GM21723 (cell line): ENCODE data around the gene GLIS1.

Experiments
- ATAC-seq: cut with Tn5 transposase; IDR thresholded peaks from one replicate; pipeline ENCODE4 v1.9.1; 2021; ENCODE audit warnings: mild to moderate bottlenecking, moderate library complexity; ENCODE audit not compliant: unreplicated experiment

Gene GLIS1

DNA sequence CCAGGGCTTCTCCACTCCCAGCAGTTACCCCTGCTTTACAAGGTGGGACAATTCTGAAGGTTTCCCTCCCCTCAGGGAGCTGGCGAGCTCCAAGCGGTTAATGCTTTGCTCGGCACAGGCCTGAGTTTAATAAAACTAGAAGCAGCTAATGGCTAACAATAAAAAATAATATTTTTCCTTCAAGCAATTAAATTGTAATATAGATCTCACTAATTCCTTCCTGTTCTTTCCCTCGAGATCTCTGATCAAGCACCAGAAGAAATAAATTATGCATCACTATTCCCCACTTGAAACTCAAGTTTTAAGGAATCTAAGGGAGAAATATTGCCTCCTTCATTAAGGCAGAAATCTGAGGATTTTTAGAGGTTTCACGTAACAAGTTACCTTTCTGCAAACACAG is 42.9 kb downstream of the GLIS1 start:
- ATAC-seq, result no peak

DNA sequence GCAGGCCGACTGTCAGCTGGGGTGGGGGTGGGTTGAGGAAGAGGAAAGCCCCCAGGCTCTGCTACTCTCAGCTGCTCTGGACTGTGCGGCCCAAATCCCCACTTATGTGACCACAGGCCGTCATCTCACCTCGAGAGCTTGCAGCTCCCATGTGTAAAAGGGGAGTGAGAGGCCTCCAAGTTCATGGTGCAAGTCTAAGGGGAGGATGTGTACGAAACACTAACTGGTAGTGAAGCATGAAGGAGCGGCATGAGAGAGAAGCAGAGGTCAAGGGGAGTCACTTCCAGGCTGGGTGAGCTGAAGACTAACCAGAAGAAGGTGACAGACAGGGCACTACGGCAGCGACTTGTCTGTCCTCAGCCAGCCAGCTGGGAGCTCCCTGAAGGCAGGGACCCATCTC is 43.8 kb downstream of the GLIS1 start:
- no peak for ATAC-seq

DNA sequence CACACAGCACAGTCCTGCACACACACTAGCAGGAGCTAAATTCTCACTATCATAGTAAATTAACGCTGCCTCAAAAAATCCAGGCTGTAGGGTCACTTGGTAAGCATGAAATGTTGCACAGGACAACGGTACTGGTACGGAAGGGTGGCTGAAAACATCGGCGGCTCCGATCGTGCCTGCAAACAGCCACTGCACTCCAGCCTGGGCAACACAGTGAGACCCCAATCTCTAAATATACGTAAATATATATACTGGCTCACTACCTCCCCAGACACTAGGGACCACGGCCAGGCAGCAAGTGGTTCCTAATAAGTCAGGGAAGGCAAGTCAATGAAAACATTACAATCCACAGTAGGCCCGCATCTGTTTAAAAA is 44.3 kb downstream of the GLIS1 start:
- no peak for ATAC-seq

DNA sequence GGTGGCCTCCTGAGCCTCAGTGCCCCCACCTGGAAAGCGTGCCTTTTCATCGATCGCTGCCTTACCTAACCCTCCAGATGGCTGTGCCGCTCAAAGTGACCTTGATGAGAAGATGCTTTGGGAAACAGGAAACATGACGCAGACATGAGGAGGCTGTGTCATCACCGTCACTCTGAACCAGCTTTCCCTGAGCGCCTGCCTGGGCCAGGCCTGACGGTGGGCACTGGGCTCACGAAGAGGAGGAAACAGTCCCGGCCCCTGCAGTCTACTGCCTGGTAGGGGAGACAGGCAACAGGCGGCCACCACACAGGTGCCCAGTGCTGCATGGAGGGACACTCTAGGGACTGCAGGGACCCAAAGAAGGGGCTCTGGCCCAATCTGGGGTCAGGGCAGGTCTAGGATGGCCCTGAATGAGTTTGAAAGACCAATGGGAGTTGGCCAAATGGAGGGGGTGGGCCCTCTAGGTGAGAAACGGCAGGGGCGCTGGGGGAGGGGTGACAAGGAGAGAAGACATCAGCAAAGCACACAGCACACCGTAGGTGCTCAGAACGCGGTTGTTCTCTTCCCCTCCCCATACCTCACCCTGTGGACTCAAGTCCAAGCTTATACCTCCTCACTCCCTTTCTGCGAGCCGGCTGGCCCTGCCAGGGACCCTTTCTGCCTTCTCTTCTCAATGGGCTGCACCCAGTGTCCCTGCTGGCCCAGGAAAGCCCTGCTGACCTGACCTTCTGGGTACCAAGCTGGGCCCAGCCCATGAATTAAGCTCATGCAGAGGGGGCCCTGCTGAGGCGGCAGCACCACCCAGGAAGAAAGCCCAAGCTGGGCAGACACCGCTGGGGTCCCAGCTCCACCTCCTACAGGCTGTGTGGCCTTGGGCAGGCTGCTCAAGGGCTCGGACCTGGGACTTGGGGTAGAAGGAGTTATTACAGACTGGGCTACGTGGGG is 44.9 kb downstream of the GLIS1 start:
- no peak for ATAC-seq

DNA sequence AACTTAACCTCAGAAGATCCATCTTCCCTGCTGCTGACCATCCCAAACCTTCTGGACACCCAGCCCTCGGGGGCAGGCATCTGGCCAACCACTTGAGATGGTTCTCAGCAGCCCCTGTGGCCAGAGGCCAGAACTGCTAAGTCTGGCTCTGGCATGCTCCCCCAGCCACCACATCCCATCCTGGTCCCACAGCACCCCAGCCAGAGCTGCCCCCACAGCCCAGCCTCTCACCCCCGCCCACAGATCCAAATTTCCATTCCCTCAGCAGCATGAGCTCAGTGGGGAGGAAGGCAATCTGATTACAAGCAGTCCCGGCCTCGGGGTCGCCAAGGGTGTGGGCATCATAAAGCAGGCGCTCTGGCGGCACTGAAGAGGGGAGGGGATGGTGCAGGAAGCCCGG is 45.6 kb downstream of the GLIS1 start:
- ATAC-seq, result no peak

DNA sequence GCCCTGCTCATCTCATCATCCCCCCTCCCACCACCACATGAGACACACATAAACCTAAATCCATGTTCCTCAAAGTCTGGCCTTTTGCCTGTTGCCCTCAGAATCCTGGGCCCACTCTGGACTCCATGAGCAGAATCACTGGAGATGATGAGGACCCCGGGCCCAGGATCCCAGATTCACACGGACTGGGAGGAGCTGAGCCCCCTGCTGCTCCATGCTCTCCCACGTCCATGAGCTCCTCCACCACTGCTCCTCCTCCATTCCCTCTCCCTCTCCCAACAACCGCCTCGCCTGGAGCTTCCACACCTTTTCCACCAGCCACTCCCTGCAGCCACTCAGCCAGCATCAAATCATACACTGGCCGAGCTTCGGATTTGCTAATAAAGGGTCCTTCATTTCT is 47.6 kb downstream of the GLIS1 start:
- no peak for ATAC-seq

DNA sequence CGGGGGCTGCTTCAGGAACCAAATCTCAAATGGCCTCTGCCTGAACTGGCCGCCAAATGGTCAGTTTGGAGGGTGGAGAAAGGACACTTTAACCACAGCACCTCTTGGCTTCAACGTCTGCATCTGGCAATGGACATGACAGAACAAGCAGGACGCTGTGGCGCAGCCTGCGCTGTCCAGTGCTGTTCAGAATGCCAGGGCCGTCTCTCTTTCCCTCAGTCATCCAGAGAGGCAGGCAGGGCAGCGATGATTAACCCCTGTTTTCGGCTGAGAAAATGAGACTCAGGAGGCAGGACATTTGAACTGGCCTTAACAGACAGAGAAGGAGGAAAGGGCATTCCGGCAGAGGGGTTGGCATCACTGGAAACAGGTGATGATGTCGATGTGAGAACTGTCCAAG is 48.6 kb downstream of the GLIS1 start:
- no peak for ATAC-seq

DNA sequence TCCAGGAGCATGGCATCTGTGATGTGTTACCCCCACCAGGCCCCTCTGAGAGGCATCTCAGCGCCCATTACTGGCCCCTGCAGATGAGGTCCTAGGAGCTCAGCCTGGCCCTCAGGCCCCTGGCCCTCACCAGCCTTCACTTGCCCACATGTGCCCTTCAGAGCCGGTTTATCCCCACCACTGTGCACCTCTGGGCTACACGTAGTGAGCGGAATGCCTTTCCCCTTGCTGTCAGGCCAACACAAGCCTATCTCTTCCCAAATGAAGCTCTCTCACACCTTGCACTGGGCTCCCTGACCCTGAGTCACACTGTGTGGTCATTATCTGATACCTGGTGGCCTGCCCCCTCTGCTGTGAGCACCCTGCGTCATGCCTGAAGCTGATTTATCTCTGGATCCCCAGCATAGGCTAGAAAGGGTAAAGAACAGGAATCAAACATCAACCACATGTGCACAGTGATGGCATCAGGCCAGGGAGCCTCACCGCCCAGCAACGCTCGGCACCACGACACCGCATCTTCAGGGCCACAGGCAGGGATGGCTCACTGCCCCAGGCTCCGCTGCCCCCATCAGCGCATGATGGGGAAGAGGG is 49.1 kb downstream of the GLIS1 start:
- ATAC-seq, result no peak

DNA sequence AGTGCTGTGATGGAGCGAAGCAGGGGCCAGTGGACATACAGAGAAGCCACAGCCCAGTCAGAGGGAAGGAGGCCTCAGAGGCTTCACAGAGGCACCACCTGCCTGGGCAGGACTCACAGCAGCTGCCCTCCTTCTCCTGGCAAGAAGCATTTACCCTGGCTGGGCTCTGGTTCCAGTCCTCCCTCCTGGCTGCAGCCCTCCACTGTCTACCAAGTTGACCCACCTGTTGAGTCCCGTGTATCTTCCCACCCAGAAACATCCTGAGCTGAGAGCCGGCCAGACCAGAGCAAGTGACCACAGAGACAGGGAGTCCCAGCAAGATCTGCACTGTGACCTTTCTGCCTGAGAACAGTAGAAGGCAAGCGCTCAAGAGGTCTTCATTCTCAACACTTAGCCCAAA is 49.7 kb downstream of the GLIS1 start:
- no peak for ATAC-seq

DNA sequence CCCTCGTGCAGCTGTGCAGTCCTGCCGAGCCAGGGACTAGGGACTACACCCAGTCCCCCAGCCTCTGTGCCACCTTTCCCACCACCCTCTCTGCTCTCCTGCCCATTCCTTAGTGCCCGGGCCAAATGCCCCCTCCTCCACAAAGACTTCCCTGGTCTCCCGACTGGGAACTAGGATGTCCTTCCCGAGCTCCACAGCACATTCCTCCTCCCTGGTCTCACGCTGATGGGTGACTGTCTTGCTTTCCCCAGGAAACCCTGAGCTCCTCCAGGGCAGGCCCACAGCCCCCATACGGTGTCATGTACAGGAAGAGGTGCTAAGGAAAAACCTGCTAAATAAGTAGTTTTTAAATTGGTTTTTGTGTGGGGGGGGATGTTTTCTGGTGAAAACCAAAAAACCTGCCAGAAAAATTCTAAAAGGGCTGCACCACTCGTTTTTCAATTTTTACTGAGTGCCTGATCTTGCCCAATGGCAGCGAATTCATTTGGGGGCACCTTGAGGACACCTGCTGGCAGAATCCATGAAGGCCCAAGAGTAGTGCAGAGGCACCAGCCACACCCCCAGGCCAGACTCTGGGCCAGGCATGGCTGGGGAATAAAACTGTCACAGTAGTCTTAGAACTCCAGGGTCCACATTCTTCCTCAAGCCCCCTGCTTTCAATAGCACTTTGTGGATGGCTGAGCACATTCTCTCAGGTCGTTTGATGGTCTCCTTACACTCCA is 50.4 kb downstream of the GLIS1 start:
- ATAC-seq, result no peak

DNA sequence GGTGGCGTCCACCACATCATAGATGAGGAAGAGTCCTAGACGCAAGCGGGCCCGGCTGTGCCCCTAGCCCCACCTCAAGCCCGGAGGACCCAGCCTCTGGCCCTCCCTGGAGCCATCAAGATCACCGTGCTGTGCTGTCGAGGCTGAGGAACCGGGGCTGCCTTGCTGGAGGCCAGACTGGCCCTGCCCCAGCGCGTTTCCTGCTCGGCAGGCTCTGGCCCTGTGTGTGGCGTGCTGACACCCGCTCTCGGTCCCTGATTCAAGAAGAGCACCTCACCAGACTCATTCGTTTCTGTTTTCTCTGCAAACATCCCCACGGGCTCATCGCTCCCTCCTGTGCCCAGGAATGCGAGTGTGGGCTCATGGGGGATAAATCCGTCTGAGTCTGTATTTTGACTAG is 51.1 kb downstream of the GLIS1 start:
- ATAC-seq, result no peak

DNA sequence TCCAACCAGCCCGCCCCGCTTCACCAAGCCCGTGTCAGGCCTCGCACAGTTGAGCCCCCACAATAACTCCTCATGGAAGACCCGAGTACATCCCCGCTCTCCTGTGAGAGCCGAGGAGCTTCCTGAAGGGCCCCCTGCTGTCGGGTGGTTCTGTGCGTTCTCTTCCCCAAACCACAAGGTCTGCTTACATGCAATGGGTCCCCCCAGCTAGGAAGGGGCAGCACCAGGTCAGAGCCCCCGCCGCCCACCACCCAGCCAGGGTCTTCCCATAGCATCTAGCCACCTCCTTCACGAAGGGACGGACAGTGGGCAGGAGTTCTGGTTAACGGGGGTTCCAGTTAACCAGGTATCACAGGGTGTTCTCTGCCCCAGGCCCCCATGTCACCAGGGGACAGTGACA is 51.5 kb downstream of the GLIS1 start:
- no peak for ATAC-seq

DNA sequence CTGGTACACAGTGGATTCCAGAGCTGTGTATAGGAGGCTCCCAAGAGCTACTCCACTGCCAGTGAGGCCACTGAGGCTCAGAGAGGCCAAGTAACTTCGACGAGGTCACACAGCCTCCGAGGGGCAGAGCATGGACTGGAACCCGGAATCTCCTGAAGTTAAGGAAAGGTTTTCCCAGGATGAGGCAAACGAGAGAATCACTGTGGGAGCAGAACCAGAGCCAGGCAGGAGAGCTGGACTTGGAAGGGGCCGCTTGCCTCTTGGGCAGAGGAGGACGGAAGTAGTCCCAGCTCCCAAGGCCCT is 52.0 kb downstream of the GLIS1 start:
- ATAC-seq, result no peak

DNA sequence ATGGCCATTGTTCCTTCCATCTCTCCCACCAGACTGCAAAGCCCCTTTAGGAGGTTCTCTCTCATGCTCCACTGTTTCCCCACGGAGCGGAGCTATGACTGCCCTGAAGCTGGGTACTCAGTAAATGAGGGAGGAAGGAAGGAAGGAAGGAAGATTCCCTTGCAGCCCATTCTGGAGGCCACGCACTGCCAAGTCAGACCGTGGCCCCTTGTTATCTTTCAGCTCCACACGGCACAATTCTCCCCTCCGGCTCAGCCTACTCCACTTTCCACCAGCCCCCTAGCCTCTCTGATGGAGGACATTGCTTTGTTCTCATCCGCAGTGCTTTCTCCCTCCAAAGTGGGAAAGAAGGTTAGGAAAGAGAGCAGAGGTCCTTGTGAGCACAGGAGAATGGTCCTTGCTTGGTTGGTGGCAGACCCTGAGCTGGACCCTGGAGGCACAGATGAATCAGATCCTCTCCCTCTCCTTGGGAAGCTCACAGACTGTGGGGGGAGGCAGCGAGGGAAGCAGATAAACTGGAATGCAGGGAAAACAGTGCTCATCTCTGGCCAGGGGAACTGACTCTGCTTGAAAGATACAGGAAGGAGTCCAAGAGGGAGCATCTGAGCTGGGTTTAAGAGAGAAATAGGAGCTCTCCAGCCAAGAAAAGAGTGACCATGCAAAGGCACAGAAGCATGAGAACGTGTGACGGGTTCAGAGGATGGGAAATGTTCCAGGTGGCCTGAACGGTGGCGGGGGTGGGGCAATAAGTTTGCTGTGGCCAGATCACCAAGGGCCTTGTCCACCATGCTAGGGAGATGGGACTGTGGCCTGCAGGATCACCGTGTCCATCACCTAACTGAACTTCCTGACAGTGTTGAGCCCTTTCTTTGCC is 52.6 kb downstream of the GLIS1 start:
- no peak for ATAC-seq

DNA sequence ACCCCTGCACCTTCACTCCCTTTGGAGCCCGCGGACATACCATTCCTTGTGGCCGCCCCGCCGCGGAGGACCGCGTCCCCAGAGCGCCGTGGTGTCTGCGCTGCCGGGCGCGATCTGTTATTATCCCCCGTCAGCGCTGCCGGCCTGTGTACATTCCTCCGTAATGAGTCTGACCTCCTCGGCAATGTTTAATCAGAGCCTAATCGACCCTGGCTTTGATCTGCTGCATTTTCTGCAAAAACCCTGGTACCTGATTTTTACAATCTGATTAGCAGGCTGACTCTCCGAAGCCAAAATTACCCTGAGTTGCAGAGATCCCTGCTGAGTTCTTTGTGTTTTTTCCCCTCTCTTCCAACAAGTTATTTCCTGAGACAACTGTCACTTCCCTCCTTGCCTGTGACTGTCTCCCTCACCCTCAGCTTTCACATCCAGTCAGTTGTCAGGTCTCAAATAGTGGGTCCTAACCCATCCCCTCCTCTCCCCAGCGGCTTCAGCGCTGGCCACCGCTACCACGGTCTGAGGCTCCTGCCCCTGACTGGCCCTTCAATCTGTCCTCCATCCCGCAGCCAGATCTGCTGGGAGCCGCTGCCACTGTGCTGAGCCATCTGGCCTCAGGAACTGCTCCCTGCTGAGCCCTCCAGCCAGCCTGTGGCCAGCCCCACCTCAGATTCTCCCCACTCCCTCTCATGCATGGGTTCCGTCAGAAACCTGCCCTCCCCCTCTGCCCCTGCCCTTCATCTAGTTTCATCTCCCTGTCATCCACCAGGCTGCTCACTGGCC is 53.5 kb downstream of the GLIS1 start:
- ATAC-seq, result no peak

DNA sequence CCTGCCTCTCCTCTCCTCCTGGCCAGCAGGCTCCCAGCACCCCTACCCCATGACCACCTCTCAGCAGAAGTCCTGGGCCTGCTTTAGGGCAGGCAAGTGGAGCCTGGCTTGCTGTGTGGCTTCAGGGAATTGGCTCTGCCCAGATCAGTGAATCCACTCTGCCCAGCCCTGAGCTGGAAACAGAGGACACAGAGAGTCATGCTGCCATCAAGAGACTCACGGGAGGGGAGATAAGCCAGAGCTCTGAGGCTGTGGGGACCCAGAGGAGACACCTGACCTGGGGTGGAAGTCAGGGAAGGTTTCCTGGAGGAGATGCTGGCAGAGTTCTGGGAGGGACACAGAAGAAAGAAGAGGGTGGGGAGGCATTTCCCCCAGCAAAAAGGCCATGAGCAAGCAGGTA is 54.2 kb downstream of the GLIS1 start:
- ATAC-seq, result no peak

DNA sequence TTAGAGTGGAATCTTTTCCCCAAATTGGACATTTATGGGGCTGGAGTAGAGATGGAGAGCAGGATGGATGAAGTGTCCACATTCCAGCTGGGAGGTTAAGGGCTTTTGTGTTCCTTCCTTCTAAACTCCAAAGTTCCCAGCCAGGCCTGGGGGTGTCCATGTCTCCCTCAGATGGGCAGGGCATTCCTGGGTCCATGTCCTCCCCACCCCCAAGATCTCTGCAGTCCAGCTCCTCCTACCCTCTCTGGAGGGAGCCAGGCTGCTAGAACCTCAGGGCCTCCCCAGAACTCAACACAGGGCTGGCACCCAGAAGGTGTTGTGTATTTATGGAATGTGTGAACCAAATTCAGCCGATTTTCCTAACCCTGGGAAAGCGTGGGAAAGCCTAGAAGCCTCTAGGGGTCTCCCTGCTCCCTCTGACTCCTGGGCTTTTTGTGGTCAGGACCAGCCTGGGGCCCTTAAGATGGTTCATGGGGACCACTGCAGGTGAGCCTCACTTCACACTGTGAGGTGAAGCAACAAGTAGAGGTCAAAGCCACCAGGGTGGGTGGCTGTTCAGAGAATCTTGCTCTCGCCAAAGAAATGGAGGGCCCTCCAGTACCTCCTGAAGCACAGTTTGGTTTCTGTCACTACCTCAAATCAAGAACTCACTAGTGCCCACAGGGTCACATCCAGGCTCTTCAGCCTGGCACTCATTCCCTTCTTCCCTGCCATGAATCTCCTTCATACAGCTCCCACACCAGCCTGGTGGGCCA is 54.8 kb downstream of the GLIS1 start:
- ATAC-seq, result no peak

DNA sequence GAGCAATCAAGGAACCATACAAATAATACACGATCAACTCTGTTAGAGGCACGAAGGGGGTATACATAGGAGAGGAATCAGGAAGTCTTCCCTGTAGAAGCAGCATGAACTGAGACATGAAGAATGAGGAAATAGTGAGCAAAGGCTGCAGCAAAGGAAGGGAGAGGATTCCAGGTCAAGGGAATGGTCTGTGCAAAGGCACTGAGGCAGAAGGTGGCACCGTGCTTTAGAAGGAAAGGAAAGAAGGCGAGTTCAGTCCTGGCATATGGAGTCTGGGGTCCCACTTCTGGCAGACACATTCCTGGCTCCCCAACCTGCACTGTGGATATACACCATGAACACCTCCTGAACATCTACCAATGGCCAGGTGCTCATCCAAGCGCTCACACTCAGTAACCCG is 56.1 kb downstream of the GLIS1 start:
- no peak for ATAC-seq

DNA sequence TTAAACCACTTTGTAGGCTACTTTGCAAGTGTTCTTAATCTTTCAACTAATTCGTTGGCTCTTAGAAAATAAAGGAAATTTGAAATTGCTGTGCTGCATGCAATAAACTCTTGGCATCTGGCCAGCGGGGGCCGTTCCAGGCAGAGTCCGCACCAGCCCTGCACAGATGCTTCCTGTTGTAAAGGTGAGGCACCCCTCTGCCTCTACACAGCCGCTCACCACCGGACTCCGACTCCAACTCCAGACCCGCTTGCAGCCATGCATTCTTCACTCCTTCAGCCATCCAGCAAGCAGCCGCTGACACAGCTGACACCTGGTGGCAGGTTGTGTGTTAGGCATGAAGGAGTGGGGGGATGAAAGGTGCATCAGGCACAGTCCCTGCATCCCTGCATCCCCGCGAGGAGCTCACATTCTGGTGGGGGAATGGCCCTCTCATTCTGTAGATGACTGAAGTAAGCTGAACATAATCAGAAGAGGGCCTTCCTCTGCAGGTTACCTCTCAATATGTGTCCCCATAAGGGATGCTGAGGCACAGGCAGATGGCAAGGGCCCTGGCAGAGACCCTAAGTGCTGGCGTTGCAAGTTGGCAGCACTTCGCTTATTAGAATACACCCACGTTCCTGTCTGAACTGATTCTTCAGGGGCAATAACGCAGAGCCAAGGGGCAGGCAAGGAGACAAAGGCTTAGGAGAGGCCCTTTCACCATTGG is 56.8 kb downstream of the GLIS1 start:
- no peak for ATAC-seq
